KBM-7 (cell line): ENCODE measurements around the gene FARP1.

Experiments
- DNase-seq: peaks from one replicate; pipeline ENCODE4 v3.0.0-alpha.2; 2015
- in situ Hi-C: fragments of 300-500 bp; cut with MboI; formaldehyde crosslinking; loops from 2 replicates; pipeline ENCODE4 v1.14.3; 2020; ENCODE audit warnings: low sequenced_read_pairs, low pct_unique_long_range_greater_than_20kb, mixed read lengths

Gene FARP1

DNA sequence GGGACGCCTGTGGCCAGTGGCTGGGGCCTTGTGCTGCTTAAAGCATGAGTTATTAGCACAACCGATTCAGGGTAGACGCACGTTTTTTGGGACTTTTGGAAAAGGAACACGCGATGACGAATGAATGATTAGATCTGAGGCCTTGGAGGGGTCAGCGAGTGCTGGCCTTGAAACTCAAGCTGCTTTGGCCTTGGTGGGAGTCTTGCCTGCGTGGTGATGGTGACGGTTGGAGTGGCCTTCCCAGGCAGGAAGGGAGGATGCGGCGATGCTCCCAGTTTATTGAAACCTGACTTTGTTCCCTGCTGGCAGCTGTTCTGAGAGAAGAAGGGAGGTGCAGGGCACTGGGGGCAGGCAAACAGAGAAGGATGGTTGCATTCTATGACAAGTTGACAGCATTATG is 97.2 kb downstream of the FARP1 start:
- DNase-seq: no peak
- in situ Hi-C loops: no loop called here

- in situ Hi-C loops: no loop called here
Observed at GRCh38 chr13:98240974-98241373, 98.1 kb downstream of the FARP1 start.

GRCh38 chr13:98241976-98242375 is 99.1 kb downstream of the FARP1 start:
- in situ Hi-C loops: no loop called here
- DNase-seq: no peak

More at GRCh38 chr13:98240974-98241373, 98.1 kb downstream of the FARP1 start:
- DNase-seq: no peak

DNA sequence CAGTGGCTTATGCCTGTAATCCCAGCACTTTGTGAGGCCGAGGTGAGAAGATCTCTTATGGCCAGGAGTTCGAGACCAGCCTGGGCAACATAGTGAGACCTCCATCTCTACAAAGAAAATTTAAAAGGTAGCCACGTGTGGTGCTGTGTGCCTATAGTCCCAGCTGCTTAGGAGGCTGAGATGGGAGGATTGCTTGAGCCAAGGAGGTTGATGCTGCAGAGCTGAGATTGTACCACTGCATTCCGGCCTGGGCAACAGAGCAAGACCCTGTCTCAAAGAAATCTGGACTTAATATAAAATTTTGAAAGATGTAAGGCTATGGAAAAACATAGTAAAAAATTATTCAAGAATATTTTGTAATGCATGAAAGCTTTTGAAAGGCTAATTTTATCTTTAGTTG is 99.5 kb downstream of the FARP1 start:
- no peak for DNase-seq
- in situ Hi-C loops: no loop called here

DNA sequence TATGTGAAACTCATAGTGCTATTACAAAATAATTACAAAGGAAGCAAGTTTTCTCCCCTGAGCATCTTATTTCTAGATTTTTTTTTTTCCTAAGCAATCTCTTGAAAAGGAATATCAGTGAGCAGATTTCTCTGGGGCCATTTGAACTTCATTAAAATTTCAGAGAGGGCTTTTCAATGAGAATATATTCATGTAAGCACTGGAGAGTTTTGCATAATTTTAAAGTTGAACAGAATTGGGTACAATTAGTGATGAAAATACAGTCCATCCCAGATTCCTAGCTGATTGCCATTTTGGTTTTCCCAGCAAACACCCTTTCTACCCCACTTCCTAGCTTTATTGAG is 101.0 kb downstream of the FARP1 start:
- in situ Hi-C loops: no loop called here
- no peak for DNase-seq

DNA sequence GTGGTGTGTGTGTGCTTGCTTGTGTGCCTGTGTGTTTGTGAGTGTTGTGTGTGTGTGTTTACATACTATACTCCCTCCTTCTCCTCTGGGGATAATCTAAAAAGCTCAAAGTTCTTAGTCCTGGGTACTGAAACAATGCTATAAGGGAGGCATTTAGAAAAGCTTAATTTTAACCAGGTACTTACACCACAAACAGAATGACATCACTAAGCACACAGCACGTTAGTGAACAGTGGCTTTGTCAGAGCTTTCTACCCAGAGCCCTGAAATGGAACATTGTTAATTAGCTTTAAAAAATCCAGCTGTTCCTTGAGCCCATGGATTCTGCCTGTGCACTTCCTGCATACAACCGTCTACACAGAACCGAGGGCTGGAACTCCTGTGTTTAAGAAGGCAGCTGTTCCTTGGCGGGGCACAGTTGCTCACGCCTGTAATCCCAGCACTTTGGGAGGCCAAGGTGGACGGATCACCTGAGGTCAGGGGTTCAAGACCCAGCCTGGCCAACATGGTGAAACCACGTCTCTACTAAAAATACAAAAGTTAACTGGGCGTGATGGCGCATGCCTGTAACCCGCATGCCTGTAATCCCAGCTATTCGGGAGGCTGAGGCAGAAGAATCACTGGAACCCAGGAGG is 103.8 kb downstream of the FARP1 start:
- DNase-seq: no peak
- in situ Hi-C loops: no loop called here

GRCh38 chr13:98251708-98252107 is 108.8 kb downstream of the FARP1 start:
- in situ Hi-C loops: no loop called here
- DNase-seq: no peak

GRCh38 chr13:98252931-98253470 is 110.1 kb downstream of the FARP1 start:
- DNase-seq: no peak
- in situ Hi-C loops: no loop called here

GRCh38 chr13:98253526-98253925 is 110.6 kb downstream of the FARP1 start:
- in situ Hi-C loops: no loop called here
- peak; percentile 34 for DNase-seq

DNA sequence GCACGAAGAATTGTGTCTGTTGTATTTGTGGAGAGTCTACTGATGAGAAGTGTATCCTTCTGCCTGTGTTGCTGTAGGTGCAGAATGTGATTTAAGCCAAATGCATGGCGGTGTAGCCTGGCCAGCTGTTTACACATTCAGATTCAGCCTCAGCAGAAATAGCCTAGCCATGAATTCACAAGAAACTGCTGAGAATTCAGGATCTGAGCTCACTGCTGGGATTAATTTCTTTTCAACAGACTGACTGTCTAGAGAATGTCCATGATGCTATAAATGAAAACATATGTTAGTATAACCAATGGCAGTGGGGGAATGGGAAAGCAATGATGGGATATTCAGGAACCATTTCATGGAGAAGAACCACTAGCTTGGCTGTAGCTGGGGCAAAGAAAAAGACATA is 111.6 kb downstream of the FARP1 start:
- DNase-seq: no peak
- in situ Hi-C loops: no loop called here

GRCh38 chr13:98258226-98258625 is 115.3 kb downstream of the FARP1 start:
- in situ Hi-C loops: no loop called here
- DNase-seq: no peak

DNA sequence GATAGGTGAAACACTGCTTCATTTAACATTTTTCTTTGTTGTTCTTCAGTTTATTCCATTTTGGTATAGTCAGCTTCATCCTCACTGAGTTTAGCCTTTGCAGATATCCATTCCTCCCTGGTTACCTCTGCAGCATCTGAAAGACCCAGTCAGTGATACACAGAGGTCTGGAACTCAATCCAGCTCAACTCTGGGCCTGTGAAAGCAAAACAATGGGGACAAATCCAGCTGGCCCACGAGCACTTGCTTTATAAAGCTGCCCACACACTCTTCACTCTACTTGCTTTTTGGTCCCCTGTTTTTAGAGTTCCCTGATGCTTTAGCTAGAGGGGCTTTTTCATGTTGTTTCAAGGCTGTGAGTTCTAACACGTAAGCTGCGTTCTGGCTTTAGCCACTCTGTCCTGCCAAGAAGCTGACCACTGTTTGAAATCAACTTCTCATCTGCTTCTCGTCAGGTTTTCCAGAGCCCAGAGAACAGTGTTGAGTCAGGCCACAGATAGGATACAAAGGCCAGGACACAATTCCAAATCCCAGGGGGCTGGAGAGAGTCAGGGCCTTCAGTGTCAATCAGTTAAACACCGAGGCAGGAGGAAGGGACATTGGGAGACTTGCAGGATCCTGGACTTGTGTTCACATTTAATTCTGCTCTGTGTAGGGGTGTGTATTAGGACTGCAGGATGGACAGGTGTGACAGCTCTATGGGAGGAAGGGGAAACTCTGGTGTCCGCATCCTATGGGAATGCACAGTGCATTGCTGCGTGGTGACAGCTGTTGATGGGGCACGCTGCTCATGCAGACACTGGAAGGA is 117.7 kb downstream of the FARP1 start:
- in situ Hi-C loops: no loop called here
- DNase-seq: no peak

GRCh38 chr13:98261165-98261702 is 118.3 kb downstream of the FARP1 start:
- in situ Hi-C loops: no loop called here
- no peak for DNase-seq

GRCh38 chr13:98262292-98262691 is 119.4 kb downstream of the FARP1 start:
- in situ Hi-C loops: no loop called here
- no peak for DNase-seq

DNA sequence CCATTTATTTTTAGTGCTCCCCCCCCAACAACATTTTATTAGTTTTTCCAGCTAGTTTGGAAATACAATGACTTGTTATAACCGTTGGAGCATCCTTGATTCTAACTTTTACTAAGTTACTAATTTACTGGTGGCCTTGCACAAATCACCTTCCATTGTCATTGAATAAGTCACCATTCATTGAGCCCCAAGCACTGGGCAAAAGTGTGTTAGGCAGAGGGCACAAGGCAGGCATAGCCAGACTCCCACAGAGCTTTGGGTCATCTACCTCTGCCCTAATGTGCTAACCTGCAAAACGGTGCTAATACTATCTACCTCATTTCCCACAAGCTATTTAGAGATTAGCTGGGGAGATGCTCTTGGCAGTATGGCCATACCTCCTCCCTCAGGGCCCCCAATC is 120.9 kb downstream of the FARP1 start:
- DNase-seq: no peak
- in situ Hi-C loops: no loop called here

- in situ Hi-C loops: no loop called here
- no peak for DNase-seq
Observed at GRCh38 chr13:98264877-98265276, 122.0 kb downstream of the FARP1 start.

DNA sequence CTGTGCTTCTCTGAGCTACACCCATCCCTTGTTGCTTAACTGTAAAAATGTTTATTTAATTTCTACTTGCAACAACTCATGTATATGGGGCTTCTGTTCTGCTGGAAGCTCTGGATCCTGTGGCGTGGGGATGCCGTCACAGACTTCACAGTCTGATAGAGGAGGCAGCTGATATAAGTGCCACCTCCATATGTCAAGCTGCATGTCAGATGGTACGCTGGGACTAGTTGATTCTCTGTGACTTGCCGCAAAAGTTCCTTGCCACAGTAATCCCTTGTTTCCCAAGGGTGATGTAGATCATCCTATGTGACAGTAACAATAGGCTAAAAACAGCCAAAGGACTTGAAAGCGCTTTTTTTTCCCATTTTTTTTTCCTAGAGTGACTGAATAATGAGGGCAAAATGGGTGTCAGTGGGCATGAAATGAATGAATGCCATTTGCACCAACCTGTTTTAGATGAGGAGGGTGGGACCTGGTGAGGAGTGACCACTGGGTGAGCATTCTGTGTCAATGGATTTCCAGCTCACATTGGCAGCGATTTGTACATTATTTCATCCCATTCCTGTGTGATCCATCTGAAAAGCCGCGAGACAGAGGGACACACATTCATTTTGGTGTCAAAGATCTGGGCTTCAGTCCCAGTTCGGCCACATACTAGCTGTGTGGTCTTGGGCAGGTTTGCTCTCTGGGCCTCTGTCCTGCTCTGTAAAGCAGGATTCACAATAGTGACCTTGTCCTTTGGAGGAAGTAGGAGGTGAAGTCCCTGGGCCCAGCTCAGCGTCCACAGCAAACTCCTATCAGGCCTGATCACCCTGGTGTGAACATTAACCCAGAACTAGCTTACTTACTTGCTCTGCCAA is 123.0 kb downstream of the FARP1 start:
- DNase-seq: no peak
- in situ Hi-C loops: no loop called here

DNA sequence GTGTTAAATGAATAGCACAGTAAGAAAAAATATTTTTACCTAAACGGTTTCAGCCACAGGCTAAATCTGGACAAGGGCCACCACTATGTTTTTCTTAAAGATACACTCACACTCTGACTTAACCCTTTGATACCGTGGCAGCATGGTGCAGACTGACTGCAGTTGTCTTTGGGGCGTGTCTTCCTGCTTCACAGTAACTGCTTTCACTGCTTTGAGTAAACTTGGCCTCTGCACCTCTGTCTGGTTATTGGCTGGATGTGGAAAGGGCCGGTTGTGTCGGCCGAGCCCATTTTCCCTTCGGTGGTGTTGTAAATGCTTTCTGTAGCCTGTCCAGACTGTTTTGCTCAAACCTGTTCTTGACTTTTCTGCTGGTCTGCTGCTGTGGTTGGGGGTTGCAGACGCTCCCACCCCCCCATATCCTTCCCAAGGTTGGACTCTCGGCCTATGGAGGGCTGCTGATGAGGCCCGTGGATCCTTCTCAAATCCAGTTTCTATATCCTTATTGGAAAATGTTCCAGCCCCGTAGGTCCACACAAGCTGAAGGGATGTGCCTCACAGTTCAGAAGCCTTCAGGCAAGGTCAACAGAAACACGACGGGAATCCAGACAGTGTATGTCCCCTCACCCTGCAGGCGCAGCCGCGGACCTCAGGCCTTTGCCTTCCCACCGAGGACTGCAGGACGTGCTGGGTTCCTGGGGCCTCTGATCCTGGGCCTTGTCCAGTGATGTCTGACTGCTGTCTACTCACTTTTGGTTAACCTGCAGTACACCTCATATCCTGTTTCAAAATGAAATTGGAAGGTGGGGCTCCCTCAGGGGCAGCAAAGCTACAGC is 124.4 kb downstream of the FARP1 start:
- in situ Hi-C loops: no loop called here
- DNase-seq: no peak

DNA sequence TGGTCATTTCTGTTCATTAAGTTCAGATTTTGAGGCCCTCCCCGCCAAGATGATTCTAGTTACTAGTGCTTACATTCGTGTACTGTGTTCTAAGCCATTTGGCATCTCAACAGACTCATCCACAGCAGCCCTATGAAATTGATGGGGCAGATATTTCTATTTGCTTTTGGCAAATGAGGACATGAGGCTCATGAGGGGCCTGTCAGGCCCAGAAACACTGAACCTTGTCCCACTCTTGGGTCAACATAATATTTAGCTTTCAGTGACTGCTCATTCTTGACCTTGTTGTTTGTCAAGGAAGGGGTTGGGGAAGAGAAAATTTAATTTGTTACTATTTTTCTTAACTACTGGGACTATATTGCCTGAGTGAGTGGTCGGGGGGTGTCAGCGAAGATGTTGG is 126.5 kb downstream of the FARP1 start:
- DNase-seq: no peak
- in situ Hi-C loops: no loop called here
